Activated CD4-positive, alpha-beta T cell treated with anti-CD3 and anti-CD28 coated beads, Interleukin-2, amount 50 U/mL, for 48 hours (primary cell): Measurements from ENCODE around the gene ADAMTS17.

Experiments
- DNase-seq, 2 experiments: peaks; one replicate each; pipeline ENCODE4 v3.0.0-alpha.2; 2020

The ADAMTS17 gene

DNA sequence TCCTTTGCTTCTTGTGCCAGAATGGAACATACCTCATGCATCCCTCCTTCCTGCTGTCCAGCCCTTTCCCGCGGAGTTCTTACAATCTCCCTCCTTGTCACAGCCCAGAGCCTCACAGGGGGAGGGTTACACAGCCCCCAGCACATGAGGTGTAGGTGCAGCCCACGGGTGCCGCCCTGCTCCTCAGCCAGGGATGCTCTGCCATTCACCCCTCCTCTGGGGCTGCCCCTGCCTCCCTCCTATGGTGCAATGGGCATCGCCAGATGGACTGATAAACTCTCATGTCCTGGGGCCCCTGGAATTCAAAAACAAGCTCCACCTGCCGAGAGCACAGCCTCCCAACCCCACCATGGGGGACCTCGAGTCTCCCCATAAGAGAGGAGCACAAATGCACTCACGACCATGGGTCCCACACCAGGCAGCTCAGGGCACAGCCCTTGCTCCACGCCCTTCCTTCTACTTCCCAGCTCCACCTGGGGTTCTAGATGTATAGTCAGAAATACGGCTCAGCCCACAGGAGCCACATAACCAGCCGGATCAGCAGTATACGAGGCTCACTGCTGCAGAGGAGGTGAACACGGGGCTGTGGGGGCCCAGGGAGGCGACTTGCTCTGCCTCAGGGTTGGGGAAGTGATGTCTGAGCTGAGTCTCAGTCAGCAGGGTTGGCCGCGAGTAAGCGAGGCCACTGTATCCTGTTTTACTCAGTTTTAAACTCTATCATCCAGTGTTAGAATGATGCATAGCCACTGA, 338.8 kb downstream of the ADAMTS17 start:
- no peak for DNase-seq

DNA sequence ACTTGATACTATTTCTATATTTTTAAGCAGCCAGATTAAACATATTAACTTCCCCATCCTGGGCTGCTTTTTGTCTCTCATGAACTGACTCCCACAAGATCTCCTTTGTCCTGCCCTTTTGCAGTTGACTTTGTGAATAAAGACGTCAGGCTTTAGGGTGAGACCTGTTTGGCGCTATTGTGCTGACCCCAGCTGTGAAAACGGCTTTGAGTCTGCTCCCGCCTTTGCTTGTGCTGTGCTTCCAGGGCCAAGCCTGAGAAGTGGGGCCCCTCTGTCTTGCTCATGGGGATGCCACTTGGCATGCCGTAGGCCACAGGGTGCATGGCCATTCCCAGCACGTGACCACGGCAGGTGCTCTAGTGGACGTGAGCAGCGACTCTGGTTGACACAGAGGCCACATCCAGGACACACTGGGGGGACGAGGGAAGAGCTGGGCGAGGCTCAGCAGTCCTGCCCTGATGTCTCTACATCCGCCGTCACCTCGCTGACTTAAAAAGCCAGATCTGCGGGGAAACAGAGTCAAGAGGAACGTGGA, 339.6 kb downstream of the ADAMTS17 start:
- no peak for DNase-seq

GRCh38 chr15:100001405-100001804, 340.4 kb downstream of the ADAMTS17 start:
- peak; percentile 25 to 50 for DNase-seq

GRCh38 chr15:99999282-100000070, 342.3 kb downstream of the ADAMTS17 start:
- no peak for DNase-seq

DNA sequence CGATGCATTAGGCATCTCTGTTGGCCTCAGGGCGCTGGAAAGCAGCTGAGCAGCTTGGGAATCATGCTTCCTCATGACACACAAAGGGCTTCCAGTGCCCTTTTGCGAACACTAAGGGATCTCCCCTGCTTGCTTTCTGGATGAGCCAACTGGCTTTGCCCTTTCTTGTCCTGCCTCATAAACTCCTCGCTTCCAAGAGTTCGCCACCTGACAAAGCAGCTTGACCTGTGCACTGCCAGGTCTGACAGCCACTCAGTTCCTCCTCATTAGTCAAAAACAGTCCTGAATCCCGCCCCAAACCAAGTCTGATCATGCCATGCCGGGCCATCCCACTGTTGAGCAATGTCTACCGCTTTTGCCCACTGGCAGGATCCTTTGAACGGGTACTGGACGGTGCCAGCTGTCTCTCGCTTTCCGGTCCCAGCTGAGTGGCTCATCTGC, 343.1 kb downstream of the ADAMTS17 start:
- no peak for DNase-seq

DNA sequence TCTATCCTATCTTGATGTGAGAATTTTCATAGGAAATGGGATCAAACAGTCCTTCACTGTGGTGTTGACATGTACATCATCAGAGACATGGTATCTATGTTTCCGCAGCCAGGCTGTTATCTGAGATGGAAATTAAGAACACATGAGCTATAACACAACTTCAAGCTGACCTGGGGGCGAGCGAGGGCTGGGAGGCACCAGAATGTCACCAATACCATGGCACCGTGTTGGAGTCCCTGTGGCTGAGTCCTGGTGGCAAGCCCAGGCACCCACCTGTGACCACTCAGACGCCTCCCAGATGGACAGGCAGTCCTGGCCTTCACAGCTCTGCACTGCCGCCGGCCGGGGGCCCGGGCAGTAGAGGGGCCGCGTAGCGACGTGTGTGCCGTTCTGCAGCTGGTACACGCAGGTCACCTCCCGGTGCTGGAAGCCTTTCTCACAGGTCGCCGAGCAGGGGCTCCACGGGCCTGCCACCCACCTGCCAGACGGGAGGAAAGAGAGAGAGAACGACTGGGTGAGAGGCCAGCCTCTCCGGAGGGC, 344.6 kb downstream of the ADAMTS17 start:
- no peak for DNase-seq

GRCh38 chr15:99996660-99997059, 345.1 kb downstream of the ADAMTS17 start:
- DNase-seq, result no peak

DNA sequence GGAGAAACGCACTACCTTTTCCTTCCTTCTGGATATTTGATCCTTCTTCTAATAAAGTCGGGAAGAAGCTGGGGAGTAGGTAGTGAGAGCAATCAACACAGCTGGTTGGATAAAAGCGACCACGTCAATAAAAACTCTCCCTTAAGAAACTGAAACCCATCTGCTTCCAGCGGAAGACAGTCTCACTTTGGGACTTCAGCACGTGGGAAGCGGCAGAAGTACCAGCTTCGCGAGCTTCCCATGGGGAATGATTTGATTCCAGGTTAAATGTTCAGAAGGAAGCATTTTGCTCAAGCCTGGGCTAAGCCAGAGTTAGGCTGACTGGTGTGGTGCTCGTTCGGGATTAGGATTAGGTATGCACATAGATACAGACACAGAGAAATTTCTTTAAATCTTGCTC, 346.2 kb downstream of the ADAMTS17 start:
- no peak for DNase-seq

DNA sequence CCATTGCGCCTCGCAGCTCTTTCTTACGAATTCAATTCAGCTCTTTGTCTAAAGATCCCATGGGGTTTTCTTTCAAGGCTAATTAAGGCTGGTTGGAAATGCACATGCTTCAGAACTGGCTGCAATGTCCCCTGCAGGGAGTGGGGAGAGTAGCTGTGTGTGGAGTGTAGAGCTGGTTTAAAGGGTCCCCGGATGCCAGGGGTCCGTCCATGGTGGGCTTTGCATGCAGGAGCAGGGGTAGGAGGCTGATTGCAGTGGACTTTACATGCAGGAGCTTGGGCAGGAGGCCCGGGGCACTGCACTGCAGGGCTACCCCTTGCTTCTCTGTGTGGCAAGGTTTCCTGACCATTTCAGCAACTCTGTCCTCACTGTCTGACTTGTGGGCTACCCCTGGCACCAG, 346.9 kb downstream of the ADAMTS17 start:
- no peak for DNase-seq

DNA sequence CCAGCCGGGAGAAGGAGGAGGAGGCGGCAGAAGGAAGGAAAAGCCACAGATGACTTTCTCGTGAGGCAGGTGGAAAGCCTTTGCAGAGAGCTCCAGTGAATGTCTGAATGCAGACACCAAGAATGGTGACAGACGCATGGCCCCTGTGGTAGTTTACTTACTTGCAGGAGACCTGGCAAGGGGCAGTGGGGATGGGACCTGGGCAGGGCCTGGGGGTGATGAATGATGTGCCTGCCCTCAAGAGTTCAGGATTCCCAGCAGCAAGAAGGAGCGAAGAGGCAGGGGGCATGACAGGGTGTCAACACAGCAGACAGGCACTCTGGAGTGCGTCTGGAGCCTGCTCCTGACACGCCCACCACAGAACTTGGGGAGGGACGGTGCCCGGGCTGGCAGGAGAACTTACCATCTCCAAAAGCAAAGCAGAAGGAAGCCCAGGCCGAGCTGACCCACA, 348.1 kb downstream of the ADAMTS17 start:
- DNase-seq, result no peak

GRCh38 chr15:99993262-99993661, 348.5 kb downstream of the ADAMTS17 start:
- no peak for DNase-seq

DNA sequence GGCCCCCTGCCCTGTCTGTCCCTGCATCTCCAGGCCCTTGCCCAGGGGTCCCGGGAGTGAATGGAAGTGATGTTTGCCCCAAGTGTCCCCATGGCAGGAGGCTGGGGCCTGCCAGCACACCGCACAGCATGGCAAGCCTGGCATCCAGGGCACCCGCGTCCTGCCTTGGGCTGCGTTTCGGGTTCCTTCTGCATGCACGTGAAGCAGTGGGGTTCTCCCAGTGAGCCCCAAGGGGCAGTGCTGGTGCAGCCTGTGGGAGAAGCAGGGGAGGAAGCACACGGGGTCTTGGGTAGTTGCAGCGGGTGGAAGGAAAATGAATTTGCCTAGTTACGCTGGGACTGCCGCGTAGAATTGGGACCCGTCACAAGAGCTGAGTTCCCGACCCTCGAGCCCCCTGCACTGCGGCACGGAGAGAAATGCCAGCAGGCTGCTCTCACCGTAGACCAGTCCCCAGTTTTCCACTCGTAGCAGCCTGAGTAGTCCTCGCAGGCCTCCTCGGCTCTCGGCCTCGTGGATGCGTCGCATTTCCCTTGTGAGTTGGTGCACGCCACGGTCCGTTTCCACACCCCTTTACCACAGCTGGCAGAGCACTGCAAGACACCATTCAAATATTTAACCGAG, 349.1 kb downstream of the ADAMTS17 start:
- no peak for DNase-seq

- no peak for DNase-seq
Measured at GRCh38 chr15:99989095-99989494, 352.7 kb downstream of the ADAMTS17 start.

- no peak for DNase-seq
Measured at GRCh38 chr15:99987701-99988100, 354.1 kb downstream of the ADAMTS17 start.

GRCh38 chr15:99987119-99987506, 354.7 kb downstream of the ADAMTS17 start:
- no peak for DNase-seq

DNA sequence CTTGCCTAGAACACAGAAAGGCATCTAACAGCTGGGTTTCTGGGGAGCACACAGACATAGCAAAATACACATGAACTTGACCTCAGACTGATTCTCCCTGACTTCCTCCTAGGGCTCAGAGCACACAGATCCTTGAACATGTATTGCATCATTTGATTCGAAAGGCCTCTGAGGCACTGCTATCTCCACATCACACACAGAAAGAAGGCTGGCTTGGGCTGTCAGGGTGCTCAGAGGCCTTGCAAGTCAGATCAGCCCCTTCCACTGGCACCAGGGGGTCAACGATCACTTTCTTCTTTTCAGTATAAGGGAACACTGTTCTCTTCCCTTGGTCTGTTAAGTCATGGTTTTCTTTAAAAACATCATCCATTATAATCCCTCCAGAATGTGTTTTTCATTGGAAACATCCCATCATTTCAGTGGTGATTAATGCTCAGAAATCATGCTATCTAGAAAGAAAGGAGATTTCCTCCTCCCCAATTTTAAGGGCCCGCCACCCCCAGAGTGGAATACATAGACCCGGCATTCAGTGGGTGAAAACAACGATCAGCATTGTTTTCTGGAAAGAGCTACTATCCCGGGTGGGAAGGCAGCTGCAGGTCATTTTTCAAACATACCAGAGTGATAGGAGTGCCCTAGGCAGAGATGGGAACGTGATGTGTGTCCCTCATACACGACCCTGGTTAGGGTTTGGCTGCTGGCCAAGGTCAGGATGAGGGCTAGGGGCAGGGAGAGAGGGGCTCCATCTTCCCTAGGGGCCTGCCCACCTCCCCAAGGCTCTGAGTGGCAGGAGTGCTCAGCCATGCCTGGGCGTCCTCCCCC, 355.3 kb downstream of the ADAMTS17 start:
- no peak for DNase-seq

- no peak for DNase-seq
Measured at GRCh38 chr15:99985878-99986277, 355.9 kb downstream of the ADAMTS17 start.

DNA sequence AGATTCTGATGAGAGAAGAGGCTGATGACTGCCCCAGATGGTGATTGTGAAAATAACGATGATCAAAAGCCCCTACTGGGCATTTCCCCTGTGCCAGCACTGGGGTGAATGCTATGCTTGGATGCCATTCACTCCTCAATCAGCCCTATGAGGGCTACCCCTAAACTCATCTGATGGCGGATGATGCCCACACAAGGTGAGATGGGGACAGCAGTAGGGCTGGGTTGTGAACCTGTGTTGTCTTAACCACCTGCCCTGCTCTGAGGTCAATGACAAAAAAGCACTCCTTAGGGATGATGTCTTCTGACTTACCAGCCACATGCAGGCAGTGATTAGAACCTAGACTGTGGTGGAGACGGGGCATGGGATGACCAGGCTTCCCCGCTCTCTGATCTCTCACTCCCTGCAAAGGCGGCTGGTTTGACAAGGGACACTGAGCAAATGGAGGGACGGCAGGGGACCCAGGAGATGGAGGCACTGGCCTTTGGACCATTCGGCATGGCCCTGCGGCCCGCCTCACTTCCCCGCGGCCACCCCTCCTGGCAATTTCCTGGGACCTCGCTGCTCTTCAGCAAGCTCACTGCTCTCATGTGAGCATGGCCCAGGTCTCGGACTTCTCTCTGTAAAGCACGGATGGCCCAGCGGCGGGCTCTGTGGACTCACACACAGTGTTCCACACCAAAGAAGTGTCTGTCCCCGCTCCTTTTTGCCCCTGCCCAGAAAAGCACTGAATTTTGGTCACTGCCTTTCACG, 357.1 kb downstream of the ADAMTS17 start:
- DNase-seq, result no peak

GRCh38 chr15:99983886-99984286, 357.9 kb downstream of the ADAMTS17 start:
- DNase-seq, result no peak

DNA sequence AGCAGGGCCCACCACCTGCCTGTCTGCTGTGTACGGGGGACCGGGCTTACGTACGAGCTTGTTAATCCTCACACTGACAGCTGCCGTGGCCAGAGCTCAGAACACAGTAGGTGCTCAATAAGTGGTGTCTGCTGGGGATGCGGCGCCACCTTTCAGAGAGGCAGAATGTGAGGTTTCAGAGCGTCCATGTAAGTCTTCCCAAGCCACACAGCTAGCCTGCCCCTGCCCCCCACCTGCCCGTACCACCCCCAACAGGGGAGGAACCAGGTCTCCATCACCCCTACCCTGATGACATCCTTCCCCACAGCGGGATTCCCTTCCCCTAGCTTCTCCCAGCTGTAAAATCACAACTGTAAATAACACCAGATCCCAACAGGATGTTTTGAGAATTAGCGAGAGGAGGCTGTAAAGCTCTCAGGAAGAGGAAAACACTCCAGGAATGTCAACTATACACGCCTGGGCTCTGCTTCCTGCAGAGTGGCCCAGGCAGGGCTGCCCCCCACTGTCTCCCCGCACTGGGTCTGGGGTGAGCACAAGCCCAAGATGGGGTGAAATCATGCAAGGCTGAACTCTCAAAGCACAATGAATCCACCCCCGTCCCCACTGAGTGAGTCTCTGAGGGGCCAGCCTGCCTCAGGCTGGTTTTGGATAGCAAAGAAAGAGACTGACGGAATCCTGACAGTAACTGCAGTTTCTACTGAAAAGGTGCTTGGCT, 358.4 kb downstream of the ADAMTS17 start:
- no peak for DNase-seq

- DNase-seq, result no peak
Measured at GRCh38 chr15:99982662-99983061, 359.1 kb downstream of the ADAMTS17 start.
